Adipocyte (in vitro differentiated cells): ENCODE data around the gene CCT2.

Experiments
- DNase-seq: peaks from one replicate; pipeline ENCODE4 v3.0.0-alpha.2; 2015; ENCODE audit warnings: low read depth
- H3K27me3 ChIP-seq: replicated peaks from 2 replicates; pipeline ENCODE4 v1.7.0; 2013; ENCODE audit warnings: mild to moderate bottlenecking, low read length, moderate library complexity; ENCODE audit not compliant: control insufficient read depth, insufficient read depth
- H3K36me3 ChIP-seq: 2 replicates; pipeline ENCODE4 v1.7.0; 2013; ENCODE audit warnings: low read length, mild to moderate bottlenecking, moderate library complexity; ENCODE audit not compliant: control insufficient read depth, insufficient read depth, severe bottlenecking
- H3K4me1 ChIP-seq: 2 replicates; pipeline ENCODE4 v1.7.0; 2013; ENCODE audit warnings: mild to moderate bottlenecking, low read length, moderate library complexity; ENCODE audit not compliant: control insufficient read depth, insufficient read depth
- H3K4me3 ChIP-seq: 2 replicates; pipeline ENCODE4 v1.7.0; 2013; ENCODE audit warnings: mild to moderate bottlenecking, low read length, moderate library complexity
- H3K9ac ChIP-seq: 2 replicates; pipeline ENCODE4 v1.7.0; 2013; ENCODE audit warnings: mild to moderate bottlenecking, low read length, moderate library complexity
- H3K9me3 ChIP-seq: 2 replicates; pipeline ENCODE4 v1.7.0; 2013; ENCODE audit warnings: mild to moderate bottlenecking, low read length, moderate library complexity; ENCODE audit not compliant: control insufficient read depth

Gene CCT2

DNA sequence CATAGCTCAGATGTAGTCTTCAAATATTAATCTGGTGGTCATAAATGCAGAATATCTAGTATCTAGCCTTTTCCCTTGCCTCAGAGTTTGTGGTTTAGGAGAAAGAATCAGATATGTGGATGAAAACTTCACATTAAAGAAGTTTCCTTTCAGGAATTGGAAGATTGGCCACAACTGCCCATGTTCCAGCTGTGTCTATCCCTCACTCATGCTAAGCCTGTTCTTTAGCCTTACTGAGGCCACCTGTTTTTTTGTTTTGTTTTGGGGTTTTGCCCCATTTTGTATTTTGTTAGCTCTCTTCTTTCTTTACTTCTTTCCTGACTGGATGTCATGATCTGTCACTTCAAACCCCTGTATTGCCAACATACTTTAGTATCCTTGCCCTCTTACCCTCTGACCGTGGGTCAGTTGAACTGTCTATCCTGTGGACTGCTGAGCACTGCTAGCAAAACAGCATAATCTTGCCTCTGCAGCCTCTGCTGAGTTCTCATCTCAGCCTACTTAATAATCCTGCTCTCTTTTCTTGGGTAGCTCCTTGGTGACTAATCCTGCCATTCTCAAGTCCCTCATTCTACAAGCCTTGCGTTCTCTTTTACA is 22.0 kb upstream of the CCT2 start:
- H3K36me3 ChIP-seq = peaks cover 35% of the 10 kb centered on the region
- no peaks in the 10 kb centered on the region for H3K4me1 ChIP-seq
- H3K9ac ChIP-seq = no peak overlapping the region
- no peak for DNase-seq
- no peaks in the 10 kb centered on the region for H3K9me3 ChIP-seq
- no peak overlapping the region for H3K4me3 ChIP-seq
- H3K27me3 ChIP-seq = no peaks in the 10 kb centered on the region

GRCh38 chr12:69566603-69567002 is 18.7 kb upstream of the CCT2 start:
- H3K27me3 ChIP-seq = no peaks in the 10 kb centered on the region
- H3K9ac ChIP-seq = no peak overlapping the region
- no peaks in the 10 kb centered on the region for H3K9me3 ChIP-seq
- DNase-seq = no peak
- peaks cover 46% of the 10 kb centered on the region for H3K36me3 ChIP-seq
- H3K4me1 ChIP-seq = peaks cover 13% of the 10 kb centered on the region
- H3K4me3 ChIP-seq = no peak overlapping the region

GRCh38 chr12:69569236-69569635 is 16.0 kb upstream of the CCT2 start:
- no peaks in the 10 kb centered on the region for H3K27me3 ChIP-seq
- DNase-seq = no peak
- H3K9ac ChIP-seq = no peak overlapping the region
- no peak overlapping the region for H3K4me3 ChIP-seq
- H3K36me3 ChIP-seq = peaks cover 51% of the 10 kb centered on the region
- H3K4me1 ChIP-seq = peaks cover 13% of the 10 kb centered on the region
- no peaks in the 10 kb centered on the region for H3K9me3 ChIP-seq

- peaks cover 51% of the 10 kb centered on the region for H3K36me3 ChIP-seq
- no peak overlapping the region for H3K4me3 ChIP-seq
- no peaks in the 10 kb centered on the region for H3K27me3 ChIP-seq
- peak; percentile 47 for DNase-seq
- no peak overlapping the region for H3K9ac ChIP-seq
- no peaks in the 10 kb centered on the region for H3K9me3 ChIP-seq
- H3K4me1 ChIP-seq = peaks cover 13% of the 10 kb centered on the region
Measured at GRCh38 chr12:69570000-69570516, 15.2 kb upstream of the CCT2 start.

GRCh38 chr12:69570545-69571399 is 14.5 kb upstream of the CCT2 start:
- Histone ChIP-seq H3K9me3 (no peaks in the 10 kb centered on the region), H3K4me1 (peaks cover 13% of the 10 kb centered on the region), H3K9ac (no peak overlapping the region), H3K4me3 (no peak overlapping the region), H3K27me3 (no peaks in the 10 kb centered on the region), H3K36me3 (peaks cover 54% of the 10 kb centered on the region)
- peak; percentile 85 for DNase-seq

DNA sequence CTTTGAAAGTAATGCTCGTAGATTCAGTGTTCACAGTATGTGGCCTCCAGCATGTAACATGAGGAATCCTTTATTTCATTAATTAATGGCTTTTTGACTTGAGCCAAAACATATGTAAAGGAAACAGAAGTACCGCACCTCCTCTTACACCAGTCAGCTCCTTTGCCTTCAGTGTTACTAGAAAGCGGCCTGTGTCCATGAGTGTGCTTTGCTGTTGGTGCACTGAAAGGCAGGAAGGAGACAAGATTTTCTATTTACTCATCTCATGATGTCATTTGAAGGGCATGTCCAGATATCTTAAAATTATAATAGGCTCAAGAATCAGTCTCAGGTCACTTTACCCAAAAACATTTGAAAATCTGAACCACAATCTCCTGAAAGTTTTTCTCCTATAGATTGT is 9.9 kb upstream of the CCT2 start:
- no peak for DNase-seq
- peaks cover 2% of the 10 kb centered on the region for H3K4me1 ChIP-seq
- no peak overlapping the region for H3K9ac ChIP-seq
- H3K9me3 ChIP-seq = no peaks in the 10 kb centered on the region
- no peak overlapping the region for H3K4me3 ChIP-seq
- peaks cover 46% of the 10 kb centered on the region for H3K36me3 ChIP-seq
- H3K27me3 ChIP-seq = no peaks in the 10 kb centered on the region

- no peak for DNase-seq
- no peaks in the 10 kb centered on the region for H3K27me3 ChIP-seq
- no peaks in the 10 kb centered on the region for H3K9me3 ChIP-seq
- H3K36me3 ChIP-seq = peaks cover 28% of the 10 kb centered on the region
- no peak overlapping the region for H3K9ac ChIP-seq
- no peak overlapping the region for H3K4me3 ChIP-seq
- no peaks in the 10 kb centered on the region for H3K4me1 ChIP-seq
Measured at GRCh38 chr12:69578283-69578682, 7.0 kb upstream of the CCT2 start.

- H3K9ac ChIP-seq = no peak overlapping the region
- no peaks in the 10 kb centered on the region for H3K9me3 ChIP-seq
- H3K4me3 ChIP-seq = no peak overlapping the region
- H3K4me1 ChIP-seq = no peaks in the 10 kb centered on the region
- DNase-seq = no peak
- peaks cover 21% of the 10 kb centered on the region for H3K36me3 ChIP-seq
- H3K27me3 ChIP-seq = no peaks in the 10 kb centered on the region
Measured at GRCh38 chr12:69579029-69579428, 6.2 kb upstream of the CCT2 start.

DNA sequence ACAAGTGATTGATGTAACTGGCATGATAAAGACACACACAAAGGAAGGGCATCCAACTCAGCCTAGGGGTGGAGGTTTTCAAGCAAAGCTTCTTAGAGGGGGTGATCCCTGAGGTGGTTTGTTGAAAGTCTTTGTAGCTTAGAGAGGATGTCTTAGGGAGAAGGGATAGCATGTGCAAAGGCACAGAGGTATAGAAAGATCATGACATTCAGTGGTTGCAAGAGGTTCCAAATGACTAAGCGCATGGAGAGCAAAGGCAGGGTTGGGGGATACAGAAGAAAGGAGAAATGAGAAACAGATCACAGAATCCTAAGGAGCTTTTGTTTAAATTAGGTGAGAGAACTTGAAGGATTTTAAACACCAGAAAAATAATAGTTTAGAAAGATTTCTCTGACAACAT is 5.2 kb upstream of the CCT2 start:
- H3K9ac ChIP-seq = no peak overlapping the region
- H3K9me3 ChIP-seq = no peaks in the 10 kb centered on the region

DNA sequence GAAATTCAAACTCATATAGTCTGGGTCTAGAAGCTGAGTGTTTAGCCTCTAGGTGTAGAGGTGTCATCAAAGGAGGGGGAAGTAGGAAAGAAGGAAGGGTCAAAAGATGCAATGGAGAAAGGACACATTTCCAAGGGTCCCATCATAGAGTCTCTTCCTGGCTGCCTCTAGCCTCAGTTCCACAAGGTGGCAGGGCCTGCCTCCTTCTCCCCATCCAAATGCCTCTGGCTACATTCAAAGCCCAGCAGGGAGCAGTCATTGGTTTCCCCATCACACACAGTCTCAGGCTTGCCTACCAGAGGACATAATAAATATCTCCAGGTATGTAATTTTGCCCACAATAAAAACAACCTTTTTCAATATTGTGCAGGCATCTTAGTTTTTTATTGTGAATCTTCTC is 2.1 kb upstream of the CCT2 start:
- H3K27me3 ChIP-seq = no peaks in the 10 kb centered on the region
- H3K9ac ChIP-seq = no peak overlapping the region
- H3K36me3 ChIP-seq = peaks cover 15% of the 10 kb centered on the region
- H3K9me3 ChIP-seq = no peaks in the 10 kb centered on the region
- no peak for DNase-seq
- no peak overlapping the region for H3K4me3 ChIP-seq
- peaks cover 7% of the 10 kb centered on the region for H3K4me1 ChIP-seq

More for the DNA sequence above, 5.2 kb upstream of the CCT2 start:
- Histone ChIP-seq H3K27me3 (no peaks in the 10 kb centered on the region), H3K36me3 (peaks cover 10% of the 10 kb centered on the region), H3K4me1 (no peaks in the 10 kb centered on the region), H3K4me3 (no peak overlapping the region)
- DNase-seq = no peak

DNA sequence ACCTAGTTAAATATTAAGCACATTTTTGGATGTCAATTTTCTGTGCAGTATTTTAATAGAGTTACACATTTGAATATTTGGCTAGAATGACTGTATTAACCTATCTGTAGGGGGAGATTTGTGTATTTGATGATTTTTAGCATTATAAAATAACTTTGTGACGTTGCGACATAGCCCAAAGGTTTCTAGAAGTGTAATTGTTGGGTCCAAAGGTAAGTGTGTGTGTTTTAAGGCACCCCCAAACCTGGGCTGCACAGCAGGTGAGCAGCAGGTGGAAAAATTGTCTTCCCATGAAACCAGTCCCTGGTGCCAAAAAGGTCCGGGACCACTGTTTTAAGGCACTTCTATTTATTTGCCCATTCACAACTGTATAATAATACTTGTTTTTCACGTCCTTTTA is 3.3 kb downstream of the CCT2 start:
- H3K9me3 ChIP-seq = no peaks in the 10 kb centered on the region
- H3K9ac ChIP-seq = no peak overlapping the region
- peaks cover 69% of the 10 kb centered on the region for H3K36me3 ChIP-seq
- H3K4me1 ChIP-seq = peaks cover 7% of the 10 kb centered on the region
- no peak overlapping the region for H3K4me3 ChIP-seq
- DNase-seq = no peak
- H3K27me3 ChIP-seq = no peaks in the 10 kb centered on the region
